H1 (cell line): ENCODE results near the gene ATF3. TPM values are rescaled to one million over a fixed set of nuclear protein-coding genes. Genes with fewer than 3 reads are reported as not detected.

Experiments used
- HDAC6 ChIP-seq: IDR thresholded peaks from one replicate; pipeline ENCODE4 v1.7.1; 2012; ENCODE audit warnings: low read depth, mild to moderate bottlenecking, inconsistent platforms, low read length, moderate library complexity
- TAF7 ChIP-seq: optimal IDR thresholded peaks from 2 replicates; pipeline ENCODE3; 2011; ENCODE audit warnings: low read depth, mild to moderate bottlenecking, inconsistent platforms, low read length, moderate library complexity, borderline replicate concordance
- TCF12 ChIP-seq: IDR thresholded peaks from 2 replicates; pipeline ENCODE4 v1.6.1; 2011; ENCODE audit warnings: low read depth, mild to moderate bottlenecking, low read length
- polyA plus RNA-seq, 7 experiments: library from polyadenylated mRNA; depleted of rRNA in 3 of 7; stranded (reverse) in 5 of 7; unstranded in 2 of 7; fragments of >200 nt in 5 of 7; fragments of 200-250 nt in 2 of 7; gene quantifications; 1 replicate in 5 of 7; 2 replicates in 1 of 7; 4 replicates in 1 of 7; pipeline versions ENCODE4 v1.2.1 to v1.2.3, GENCODE V29; 2011 to 2013; ENCODE audit warnings: missing spikeins in 2 of 7, mixed read lengths in 2 of 7
- total RNA-seq: library from RNA; stranded (reverse); fragmentation: NEBNext Ultra II Directional; extraction: Animal tissue kit (Norgen Biotek cat#: 25700); gene quantifications from 2 replicates; pipeline ENCODE4 v1.2.1, GENCODE V29; 2021

Gene ATF3
- total and polyA plus RNA-seq, 2 of the 8 experiments (the other 6 are each of a cell fraction or from before 2014, with no cell fraction given) = 12.2 to 27.7 TPM

DNA sequence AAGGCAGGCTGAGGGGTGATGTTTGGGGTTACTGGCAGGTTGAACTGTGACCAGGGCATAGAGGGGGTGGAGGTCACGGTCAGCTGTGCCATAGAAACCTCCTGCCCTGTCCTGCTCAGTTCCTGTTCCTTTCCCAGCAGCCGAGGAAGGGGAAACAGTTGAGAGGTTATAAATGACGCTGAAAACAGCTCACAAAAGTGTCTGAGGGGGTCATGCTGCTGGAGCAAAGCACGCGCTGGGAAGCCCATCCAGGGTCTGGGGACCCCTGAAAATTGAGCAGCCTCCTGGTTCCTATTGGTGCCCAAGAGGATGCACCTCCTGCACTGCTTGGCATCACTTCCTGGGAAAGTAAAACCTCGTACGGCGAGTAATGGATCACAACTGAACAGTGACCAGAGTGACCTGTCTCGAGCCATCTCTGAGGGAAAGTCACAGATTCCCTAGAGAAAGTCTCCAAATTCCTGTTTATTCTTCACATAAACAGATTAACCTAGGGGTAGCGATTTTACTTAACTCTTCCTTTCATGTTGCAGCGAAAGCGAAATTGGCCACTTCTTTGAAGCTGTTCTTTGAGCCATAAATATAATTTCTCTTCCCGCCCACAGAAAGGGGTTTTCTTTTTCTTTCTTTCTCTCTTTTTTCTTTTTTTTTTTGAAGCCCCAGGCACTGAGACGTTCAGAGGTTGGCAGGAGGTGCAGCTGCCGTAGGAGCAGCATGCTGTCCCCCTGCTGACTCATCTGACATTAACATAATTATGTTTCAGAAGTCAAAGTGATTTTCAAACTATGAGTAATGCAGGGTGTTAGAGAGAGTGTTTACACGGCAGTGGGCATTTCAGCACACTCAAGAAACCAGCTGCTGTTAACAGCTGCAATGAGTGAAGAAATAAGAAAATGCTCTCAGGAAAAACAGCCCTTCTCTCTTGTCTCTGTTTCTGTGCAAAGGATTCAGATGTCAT is 41.8 kb upstream of the ATF3 start (continued):
- TF ChIP-seq TCF12 (no peak), TAF7 (no peak), HDAC6 (no peak)
- TF ChIP-seq, all 59 proteins: peak for 0
